ENCODE data around the gene SLC22A13.
"Not testable (repeated sequence)": the region's sequence is repeated elsewhere in the genome, so short reads cannot be mapped to it uniquely, and the experiment has no call there.

Gene SLC22A13

DNA sequence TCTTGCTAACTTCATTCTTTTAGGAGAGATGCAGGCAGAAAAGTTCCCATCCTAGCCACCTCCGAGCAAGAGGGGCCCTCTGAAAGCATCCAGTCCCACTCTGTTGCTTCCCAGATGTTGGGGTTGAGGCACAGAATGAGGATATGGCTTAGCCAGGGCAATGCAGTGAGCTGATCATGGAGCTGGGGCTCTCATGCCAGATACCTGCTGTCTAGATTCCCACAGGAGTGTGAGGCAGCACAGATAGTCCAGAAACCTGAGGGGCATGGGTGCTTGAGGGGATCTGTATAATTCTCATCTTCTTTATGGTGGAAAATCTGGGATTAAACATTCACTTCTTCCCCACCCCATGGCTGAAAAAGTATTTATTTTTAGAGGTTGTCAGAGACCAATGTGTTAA, 1.2 kb downstream of the SLC22A13 start:
- no peak for DNase-seq

DNA sequence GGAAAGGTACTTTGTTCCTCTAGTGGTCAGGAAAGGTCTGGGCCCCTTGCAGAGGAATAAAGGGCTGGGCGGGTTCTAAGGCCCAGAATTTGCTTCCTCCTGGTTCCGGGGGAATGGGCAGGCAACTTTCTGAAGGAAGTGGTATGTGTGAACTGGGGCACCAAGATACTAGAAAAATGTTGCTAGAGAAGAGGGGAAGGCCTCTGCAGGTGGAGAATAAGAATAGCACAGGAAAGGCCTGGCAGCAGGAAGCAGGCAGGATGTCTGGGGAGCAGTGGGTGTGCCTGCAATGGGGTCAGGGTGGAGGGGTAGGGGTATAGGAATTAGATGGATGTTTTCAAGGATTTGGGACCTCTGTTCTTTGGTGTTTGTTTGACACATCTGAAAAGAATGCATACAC, 2.0 kb downstream of the SLC22A13 start:
- DNase-seq: no peak

DNA sequence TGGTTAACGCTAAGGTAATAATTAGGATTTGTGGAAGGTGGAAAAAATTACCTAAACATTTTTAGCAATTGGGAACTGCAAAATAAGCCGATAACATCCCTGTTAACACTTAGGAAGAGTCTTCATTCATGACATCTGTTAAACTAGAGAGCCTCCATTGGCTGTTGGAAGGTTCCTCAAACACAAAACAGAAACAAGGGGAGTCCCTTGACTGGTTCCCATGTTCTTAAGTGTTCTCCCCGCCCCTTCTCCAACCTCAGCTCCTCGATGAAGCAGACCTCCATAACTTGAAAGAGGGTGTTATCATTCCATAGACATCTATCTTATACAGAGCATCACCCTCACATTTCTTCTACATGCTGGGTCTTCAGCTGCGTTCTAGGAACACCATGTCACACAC, 2.5 kb downstream of the SLC22A13 start:
- no peak for DNase-seq

DNA sequence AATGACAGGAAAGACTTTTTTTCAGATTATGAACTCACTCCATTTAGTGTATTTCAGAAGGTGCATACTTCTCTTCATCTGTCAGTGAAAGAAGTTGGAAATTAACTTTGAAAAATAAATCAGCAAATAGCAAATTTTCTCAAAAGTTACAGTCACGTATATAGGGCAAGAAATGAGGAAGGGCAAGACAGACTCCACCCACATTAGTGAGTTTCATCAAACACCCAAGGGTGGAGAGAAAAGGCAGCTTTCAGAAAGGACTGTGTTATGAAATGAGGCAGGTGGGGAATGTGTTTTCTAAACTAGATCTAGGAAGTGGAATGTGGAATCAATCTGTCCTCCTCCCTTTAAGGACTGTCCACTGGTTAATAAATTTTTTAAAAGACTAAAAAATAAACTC, 2.9 kb downstream of the SLC22A13 start:
- no peak for DNase-seq

DNA sequence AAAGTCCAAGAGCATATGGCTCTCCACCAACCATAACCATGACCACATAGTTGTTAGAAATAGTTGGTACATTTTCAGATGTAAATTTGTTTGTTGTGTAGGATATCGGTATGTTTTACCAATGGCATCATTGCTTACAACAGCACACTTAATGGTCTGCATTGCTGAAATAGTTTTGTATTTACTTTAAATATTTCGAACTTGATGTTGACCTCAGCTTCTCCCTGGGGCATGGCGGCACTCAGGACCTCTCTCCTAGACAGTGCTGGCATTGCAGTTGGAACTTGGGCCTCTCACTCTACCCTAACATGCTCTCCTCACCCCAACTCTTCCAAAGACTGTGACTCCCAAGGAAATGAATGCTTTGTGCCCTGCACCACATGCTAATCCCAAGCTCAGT, 5.0 kb downstream of the SLC22A13 start:
- DNase-seq: no peak

DNA sequence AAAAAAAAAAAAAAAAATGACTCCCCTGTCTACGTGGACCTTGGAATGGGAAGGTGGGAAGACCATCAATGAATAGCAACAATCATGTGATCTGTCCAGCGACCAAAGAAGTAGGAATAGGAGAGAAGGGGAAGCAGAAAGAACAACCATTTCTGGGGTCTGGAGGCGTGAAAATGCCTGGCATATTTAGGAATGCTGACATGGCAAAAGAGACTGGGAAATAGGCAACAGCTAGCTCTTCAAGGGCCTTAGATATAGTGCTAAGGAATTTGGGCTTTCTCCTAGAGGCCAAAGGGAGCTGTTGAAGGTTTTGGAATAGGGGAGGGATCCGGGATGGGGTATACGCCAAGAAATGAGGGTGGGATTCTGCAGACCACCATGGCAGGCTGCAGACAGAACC, 5.9 kb downstream of the SLC22A13 start:
- DNase-seq: no peak

DNA sequence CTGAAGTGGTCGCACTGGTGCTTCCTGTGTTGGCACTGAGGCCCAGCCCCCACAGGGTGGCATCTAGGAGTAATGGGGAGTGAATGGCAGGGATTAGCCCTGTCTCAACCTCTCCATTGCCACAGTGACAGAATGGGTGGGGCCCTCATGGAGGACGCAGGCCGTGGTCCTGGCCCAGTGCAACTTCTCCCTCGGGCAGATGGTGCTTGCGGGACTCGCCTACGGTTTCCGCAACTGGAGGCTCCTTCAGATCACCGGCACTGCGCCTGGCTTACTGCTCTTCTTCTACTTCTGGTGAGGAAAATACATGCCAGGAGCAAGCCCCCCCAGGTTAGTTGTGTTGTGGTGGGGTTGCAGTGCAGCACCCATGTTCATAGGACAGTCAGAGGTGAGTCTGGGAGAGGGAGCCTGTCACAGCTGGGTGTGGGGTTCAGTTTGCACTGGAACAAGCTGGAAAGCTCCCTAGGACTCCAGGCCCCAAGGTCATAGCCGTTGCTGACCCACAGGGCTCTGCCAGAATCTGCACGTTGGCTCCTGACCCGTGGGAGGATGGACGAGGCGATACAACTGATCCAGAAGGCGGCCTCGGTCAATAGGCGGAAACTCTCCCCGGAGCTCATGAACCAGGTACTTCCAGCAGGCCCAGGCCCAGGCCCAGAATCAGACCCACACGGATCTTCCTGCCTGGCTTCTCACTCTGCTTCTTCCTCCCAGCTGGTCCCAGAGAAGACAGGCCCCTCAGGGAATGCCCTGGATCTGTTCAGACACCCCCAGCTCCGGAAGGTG, 9.4 kb downstream of the SLC22A13 start:
- no peak for DNase-seq

DNA sequence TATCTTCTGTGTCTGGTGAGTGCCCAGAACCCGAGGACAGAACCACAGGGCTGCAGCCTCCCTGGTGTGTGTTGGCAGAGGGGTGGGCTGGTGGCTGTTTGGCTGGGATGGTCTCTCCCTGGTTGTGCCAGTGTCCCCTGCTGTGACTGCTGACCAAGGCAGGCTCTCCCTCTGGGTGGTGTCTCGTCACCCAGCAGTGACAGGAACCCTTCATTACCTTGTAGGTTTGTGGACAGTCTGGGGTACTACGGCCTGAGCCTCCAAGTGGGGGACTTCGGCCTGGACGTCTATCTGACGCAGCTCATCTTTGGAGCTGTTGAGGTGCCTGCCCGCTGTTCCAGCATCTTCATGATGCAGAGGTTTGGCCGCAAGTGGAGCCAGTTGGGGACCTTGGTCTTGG, 10.0 kb downstream of the SLC22A13 start:
- DNase-seq: no peak

DNA sequence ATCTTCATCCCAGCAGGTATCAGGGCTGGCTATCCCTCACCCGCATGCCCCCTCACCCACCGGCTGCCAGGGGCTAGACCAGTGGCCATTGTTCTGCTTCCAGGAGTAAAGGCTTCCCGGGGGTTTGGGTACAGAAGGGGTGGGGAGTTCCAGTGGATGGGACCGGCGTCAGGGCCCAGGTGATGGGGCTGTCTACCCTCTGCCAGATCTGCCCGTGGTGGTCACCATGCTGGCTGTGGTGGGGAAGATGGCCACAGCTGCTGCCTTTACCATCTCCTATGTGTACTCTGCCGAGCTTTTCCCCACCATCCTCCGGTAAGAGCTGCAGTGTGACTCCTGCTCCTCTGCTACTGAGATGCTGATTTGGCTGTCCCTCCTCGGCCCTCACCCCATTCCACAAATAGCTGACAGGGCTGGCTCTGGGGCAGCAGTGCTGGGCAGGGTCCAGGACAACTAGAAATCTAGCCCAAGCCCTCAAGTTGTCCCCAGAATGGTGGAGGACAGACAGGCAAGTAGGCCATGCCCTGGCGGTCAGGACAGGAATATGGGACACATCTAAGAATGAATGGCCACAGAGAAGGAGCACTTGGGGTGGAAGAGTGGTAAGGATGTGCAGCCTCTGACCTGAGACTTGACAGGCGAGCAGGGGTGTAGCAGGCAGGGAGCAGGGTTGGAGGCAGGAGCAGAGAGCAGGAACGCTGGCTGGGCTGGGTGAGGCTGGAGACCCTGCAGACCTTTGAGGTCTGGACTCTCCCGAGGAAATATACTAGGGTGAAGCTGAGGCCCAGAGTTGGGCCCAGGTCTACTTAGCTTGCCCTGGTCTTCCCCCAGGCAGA, 10.7 kb downstream of the SLC22A13 start:
- DNase-seq: no peak

DNA sequence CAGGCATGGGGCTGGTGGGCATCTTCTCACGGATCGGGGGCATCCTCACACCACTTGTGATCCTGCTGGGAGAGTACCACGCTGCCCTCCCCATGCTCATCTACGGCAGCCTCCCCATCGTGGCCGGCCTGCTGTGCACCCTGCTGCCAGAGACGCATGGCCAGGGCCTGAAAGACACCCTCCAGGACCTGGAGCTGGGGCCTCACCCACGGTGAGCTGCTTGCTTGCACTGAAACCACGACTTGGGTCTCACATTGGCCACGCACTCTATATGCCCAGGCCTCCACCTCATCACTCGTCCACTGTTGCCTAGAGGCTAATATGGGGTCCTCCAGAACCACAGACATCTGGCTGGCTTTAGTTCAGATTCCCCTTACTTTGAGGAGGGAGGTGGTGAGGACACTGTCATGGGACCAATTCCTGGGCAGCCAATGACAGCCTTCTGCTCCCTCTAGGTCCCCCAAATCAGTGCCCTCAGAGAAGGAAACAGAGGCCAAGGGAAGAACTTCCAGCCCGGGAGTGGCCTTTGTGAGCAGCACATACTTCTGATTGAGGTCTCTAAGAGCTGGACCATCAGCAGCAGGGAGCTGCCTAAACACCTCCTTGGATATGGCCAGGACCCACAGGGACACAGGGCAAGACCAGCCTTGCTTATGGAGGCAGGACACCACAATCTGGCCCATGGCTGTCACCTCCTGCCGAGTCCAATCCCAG, 11.5 kb downstream of the SLC22A13 start:
- DNase-seq: no peak

DNA sequence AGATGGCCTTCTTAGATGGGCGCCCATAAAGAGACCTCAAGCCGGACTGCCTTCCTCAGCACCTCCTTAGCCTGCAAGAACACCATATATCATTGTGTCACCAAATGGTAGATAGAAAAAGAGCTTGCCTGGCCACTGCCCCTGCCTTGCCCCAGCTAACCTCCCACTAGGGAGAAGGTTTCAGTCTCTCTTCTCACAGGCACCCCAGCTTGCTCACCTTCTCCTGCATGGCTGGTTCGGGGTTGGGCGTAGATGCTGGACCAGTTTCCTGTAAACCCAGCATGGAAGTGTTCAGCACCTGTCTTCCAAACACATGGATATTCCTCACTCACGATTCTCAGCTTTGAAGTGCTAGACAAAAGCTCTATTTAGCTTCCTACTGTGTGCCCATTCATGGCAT, 13.2 kb downstream of the SLC22A13 start:
- DNase-seq: no peak

DNA sequence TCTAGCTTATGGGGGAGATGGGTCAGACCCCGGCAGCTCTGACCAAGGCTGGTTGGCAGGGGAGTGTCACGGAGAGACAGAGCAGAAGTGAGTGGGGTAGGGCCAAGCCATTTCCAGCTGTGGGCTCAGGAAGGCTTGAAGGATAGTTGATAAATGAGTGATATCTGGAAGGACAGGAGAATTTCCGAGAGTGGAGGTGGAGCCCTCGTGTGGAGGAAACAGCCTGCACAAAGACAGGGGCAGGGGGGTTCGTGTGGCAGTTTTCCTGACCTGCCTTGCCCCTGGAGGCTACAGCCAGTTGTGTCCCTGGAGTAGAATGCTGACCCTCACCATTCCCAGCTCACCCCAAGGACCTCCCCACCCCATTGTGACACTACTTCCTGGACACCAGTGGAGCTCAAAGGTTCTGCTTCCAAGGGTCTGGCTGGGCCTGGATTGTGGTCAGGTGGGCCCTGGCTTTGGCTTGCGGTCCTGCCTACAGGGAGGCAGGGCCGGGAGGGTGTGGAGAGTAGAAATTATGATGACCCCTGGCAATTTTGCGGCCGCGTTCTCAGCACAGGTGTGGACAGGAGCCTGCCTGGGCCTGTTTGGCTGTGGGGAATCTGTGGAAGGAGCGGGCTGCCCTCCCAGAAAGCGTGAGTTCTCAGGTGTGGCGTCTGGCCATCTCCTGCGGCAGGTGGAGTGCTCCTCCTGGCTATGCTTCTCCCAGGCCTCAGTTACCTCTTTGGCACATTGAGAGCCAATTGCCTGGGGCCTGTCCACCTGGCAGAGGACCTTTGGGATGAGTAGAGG, 16.5 kb downstream of the SLC22A13 start, which contains the start of gene SLC22A14:
Gene SLC22A14 (plus strand): TSS at position 400 of the 792 bp plus-strand sequence. CDS start 23,733 bp downstream, outside the sequence.
- DNase-seq: no peak

DNA sequence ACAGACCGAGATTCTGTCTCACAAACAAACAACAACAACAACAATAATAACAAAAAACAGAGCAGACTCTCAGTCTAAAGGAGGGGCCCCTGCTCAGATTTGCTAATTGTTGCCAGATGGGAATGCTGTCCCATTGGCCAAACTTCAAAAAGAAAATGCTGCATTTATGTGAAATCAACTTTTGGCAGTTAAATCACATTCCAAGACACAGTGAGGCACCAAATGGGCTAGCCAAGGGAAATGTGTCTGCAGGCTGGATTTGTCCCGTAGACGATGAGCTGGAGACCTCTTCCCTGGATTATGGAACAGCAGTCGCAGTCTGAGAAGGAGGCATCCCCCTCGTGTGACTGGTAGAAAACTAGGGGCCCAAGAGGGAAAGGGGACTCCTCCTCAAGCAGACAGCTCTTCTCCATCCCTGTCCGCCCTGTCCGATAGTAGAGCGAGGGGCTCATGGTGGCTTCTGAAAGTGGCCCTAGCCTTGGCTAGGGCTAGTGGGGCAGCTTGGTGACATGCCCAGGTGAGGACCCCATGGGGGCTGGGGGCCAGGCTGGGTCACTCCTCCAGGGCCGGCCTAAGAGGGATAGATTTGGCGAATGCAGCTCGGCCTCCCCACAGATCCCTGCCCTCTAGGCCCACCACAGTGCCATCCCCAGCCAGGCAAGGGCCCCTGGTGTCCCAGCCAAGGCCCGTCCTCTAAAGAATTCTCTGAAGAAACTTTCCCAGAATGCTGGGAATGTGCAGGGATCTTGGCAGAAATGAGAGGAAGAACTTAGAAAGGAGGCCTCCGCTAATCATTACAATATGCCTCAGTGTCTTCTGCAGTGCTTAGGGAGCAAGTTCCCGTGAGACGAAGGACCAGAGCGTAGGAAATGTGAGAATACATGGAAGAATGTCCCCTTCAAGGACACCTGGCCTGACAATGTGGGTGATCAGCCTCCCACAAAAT, 18.5 kb downstream of the SLC22A13 start:
- no peak for DNase-seq

DNA sequence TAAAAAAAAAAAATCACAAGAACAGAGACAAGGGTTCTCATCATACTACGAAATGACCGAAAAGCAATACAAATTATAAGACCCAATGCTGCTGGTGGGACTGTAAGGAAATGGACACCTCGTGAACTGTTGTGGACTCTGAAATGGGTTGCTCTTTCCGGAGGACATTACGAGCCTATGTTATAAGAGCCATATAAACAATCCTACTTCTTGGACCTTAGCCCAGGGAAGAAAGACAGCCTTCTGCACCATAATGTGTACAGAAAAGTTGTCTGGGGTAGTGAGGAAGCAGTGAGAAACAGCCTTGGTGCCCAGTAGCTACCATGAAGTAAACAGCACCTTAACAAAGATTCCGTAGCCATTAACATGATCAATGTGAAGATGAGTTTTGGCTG, 19.1 kb downstream of the SLC22A13 start:
- DNase-seq: no peak

DNA sequence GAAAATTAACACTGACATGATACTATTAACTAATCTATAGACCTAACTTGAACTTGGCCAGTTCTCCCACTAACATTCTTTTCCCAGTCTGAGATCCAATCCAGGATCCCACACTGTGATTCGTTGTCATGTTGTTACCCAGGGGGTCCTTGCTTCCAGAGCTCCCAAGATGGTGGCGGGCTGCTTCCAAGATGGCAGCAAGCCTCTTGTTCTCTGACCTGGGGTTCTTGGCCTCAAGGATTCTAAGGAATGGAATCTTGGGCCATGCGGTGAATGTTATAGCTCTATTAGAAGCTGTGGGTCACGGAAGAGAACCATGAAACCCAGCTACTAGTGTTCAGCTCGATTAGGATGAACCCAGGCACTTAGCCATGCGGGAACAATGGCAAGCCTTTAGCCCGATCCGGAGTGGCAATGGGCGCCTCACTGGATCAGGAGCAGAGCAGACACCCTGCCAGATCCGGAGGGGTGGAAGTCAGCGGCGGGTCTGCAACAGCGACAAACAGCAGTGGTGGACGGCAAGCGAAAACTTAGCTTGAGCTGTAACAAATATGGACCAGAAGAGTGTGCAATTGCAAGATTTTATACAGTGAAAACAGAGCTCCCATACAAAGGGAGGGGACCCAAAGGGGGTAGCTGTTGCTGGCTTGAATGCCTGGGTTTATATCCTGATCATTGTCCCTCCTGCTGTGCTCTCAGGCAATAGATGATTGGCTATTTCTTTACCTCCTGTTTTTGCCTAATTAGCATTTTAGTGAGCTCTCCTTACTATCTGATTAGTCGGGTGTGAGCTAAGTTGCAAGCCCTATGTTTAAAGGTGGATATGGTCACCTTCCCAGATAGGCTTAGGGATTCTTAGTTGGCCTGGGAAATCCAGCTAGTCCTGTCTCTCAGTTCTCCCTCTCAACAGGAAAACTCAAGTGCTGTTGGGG, 23.9 kb downstream of the SLC22A13 start:
- DNase-seq: not testable (repeated sequence)

DNA sequence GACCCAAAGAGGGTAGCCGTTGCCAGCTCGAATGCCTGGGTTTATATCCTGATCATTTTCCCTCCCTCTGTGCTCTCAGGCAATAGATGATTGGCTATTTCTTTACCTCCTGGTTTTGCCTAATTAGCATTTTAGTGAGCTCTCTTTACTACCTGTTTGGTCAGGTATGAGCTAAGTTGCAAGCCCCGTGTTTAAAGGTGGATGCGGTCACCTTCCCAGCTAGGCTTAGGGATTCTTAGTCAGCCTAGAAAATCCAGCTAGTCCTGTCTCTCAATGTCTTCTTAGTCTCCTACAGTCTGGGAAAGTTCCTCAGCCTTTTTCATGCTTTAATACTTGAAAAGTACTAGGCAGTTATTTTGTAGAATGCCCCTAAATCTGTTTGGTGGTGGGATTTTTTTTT, 31.4 kb downstream of the SLC22A13 start:
- not testable (repeated sequence) for DNase-seq

DNA sequence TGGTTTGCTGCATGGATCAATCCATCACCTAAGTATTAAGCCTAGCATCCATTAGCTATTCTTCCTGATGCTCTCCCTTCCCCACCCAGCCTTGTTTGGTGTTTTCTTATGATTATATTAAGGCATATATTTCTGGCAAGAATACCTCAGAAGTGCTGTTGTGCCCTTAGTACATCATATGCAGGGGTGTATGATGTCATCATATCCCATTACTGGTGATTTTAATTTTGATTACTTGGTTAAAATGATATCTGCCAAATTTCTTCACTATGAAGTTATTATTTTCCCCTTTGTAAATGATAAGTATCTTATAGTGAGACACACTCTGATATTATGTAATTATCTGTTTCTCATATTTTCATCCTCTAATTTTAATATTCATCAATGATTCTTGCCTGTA, 31.9 kb downstream of the SLC22A13 start:
- DNase-seq: no peak

DNA sequence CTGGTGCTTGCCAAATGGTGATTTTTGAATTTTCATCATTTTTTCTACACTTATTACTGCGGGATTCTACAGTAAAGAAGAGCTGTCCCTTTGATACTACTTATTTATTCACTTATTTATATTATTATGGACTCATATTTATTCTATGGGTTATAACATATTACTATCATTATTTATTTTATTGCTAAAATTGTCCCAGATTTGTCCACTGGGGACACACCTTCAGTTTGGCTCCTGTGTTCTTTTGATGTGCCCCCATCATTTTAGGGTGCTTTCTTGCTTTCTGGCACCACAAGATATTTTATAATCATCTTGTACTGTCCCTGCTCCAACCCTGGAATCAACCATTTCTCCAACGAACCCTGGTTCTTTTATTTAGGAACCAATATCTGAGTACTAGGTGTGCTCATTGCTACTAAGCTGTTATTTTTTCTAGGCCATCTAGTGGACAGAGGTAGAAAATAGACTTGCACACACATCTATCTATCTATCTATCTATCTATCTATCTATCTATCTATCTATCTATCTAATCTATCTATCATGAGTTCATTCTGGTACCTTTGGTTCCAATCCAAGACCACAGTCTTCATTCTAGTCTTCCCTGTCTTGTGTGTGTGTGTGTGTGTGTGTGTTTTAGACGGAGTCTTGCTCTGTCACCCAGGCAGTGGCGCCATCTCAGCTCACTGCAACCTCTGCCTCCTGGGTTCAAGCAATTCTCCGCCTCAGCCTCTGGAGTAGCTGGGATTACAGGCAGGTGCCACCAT, 32.5 kb downstream of the SLC22A13 start:
- DNase-seq: no peak

DNA sequence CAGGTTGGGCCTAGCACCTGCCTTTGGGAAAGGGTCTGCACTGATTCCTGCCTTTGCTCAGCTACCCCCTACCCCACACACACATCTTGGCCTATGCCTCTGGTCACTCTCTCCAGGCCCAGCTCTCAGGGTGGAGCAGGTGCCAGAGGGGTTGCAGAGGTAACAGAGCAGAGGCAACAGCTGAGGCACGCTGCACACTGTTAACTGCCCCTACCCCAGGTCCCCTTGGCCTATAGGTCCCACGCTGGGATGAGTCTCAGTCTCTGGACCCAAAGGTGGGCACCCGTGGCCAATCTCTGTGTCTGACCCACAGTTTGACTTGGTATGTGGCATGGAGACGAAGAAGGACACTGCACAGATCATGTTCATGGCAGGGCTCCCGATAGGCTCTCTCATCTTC, 41.3 kb downstream of the SLC22A13 start:
- DNase-seq: no peak

DNA sequence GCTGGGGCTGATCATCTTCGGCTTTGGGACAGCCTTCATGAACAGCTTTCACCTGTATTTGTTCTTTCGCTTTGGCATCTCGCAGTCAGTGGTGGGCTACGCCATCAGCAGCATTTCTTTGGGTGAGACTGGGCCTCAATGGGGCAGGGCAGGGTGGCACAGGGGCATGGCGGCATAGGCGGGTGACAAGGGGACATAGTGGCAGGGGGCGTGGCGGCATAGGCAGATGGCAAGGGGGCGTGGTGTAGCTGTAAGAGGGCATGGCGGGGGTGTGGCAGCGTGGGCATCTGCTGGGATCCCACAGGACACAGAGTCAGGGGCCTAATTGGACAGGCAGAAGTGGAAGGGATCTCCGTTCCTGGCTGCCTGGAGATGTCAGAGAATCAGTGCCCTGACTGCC, 42.0 kb downstream of the SLC22A13 start:
- DNase-seq: no peak

Measured in right forelimb (tissue), 1 donor.